CD4-positive, alpha-beta T cell treated with Interleukin-17A for 4 hours (primary cell): Measurements from ENCODE around the gene CYP3A4.

ENCODE experiments used
- DNase-seq: peaks from one replicate; pipeline ENCODE4 v3.0.0-alpha.2; 2020; ENCODE audit warnings: mixed read lengths

Gene CYP3A4

DNA sequence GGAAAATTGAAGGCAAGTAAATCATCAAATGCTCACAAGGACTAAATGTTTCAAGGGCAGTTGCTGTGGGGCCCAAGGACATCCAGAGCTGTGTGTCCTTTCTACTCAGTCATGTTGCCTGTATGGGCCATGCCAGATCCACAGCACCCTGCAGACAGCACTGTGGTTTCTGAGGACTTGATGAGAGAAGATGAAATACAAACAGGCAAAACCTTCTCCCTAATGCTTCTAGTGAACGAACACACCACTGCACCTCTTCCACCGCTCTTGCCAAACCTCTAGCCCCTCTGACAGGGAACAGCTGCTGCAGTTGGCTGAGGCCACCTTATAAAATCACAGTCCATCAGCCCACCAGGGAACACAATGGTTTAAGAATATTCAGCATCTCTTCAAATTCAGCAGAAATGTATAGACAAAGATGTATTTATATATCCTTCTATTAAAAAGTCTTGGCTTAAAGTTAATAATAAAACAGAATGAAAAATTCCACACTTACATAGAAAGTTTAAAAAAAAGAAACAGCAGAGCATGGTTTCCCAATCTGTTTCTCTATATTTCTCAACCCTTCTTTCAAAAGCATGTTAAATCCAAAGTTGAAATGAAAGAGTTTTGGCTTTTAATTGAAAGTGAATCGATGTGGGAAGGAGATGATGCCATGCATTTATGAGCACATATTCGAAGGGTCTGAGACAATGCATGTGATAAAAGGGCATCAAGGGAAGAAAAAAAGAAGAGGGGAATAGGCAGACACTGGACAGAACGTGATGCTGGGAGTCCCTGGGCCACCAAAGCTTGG, 63.0 kb downstream of the CYP3A4 start:
- no peak for DNase-seq

DNA sequence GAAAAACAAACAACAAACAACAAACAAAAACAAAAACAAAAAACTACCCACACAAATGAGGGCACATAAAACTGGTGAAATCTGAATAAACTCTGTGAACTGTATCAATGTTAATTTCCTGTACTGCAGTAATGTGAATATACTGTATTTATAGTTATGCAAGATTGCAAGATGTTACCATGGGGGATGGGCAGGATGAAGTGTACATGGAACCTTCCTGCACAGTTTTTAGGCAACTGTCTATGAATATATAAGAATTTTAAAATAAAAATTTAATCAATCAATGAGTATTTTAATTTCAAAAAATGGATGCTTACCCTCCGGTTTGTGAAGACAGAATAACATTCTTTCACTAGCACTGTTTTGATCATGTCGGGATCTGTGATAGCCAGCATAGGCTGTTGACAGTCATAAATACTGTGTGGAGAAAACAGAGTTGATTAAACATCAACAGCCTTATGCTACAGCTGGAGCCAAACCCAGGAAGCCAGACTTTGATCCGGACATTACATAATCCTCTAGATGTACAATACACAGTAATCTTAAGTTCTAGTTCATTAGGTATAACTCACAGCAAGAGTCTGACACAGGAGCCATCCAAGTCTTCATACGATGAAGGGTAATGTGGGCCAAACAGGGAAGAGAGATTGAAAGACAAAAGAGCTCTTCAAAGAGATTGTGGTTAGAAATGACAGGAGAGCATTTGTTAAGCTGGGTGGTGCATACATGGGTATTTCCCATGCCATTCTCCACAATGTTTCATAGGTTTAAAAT, 63.8 kb downstream of the CYP3A4 start:
- DNase-seq, result no peak

DNA sequence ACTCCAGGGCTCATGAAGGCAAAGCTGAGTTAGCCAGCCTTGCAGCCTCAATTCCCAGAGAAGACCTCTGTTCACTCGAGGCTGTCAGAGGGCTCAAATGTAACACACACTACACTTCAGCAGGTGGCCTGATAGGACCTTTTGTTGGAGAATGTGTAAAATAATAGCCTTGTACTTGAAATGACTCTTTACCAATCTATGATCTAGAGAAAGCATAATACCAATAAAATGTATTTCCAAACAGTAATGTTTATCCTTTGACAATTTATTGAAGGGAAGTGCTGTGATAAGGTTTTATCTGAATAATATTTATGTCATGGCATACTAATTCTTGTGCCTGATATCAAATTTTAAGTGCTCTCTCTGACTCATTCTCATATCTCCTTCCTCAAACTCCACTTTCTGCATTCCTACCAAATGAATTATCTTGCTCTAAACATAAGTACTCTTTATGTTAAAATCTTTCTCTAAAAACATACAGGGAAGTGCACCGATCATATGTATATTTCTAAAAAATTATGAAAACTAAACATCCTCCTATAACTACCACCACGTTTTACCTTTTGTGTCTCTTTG, 69.9 kb downstream of the CYP3A4 start:
- DNase-seq, result no peak

DNA sequence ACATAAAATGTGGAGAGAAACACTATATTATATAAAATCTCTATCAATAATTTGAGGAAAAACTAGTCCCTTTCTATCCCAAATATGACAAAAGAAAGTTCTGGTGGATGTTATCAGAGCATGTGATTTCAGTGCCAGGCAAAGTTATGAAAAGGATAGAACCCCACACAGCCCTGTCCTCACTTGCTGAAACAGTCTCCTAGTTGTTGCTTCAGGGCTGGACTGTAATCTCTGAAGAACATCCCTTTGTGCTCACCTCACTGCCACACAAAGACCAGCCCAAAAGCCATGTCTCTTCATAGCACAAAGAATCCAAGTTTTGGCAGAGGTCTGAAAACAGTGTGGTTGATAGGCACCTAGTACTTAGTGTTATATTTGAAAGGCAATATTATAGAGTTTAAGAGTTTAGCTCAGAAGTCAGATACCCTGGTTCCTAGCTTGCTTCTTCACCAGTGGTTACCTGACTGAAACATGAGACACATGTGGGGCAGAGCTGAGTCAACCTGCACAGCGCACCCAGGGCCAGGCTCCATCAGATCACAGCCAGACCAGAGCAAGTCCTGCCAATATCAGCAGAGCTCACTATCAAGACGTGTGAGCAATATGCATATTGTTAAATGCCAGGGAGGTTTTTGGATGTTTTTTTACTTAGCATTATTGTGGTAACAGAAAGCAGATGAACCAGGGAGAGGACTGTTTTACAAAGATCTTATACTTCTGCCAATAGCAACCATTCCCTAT, 74.0 kb downstream of the CYP3A4 start:
- no peak for DNase-seq

DNA sequence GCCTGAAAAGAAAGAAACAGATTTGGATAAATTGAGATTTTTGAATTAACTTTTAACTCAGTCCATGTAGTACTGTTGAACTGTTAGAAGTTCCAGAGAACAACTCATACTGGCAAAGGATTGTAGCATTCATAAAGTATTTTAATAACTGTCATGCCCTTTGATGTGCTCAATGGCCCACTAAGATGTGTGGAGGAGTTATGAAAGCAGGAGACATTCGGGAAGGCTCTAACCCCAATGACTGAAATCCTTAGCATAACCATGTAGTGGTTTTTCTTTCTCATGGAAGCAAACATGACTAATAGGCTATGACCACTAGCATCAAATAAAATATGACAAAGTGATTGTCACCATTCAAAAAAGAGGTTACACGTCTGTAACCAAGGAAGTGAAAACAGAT, 74.7 kb downstream of the CYP3A4 start:
- DNase-seq, result no peak

DNA sequence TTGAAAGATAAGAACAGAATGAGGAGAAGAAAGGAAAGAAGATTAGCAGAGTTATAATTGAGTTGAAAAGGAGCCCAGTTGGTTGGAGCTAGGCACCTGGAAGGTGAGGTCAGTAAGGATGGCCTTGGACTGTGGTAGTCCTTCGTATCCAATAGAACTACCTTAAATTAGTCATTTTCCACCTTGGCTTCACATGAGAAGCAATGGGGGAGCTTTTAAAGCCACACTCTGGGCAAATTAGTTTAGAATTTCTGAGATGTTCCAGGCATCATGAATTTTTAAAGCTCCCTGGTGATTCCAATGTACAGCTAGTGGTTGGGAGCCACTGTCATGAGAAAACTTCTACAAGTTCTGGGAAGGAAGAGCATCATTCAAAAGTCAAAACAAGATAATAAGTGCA, 76.9 kb downstream of the CYP3A4 start:
- DNase-seq, result no peak
